Thyroid gland (tissue), 4 donors: ENCODE data around the gene ALLC.

Experiments used
- POLR2A ChIP-seq, 2 donors: fragments of 450-650 bp; IDR thresholded peaks; one replicate each; pipeline ENCODE4 v1.6.1; 2017; ENCODE audit warnings: antibody characterized with exemption in 2 of 2, mild to moderate bottlenecking in 2 of 2, moderate library complexity in 1 of 2
- TF ChIP-seq, protein P1 (sequence below), 6 experiments: fragments of 200-600 bp in 3 of 6; fragments of 450-650 bp in 3 of 6; sonication (generic) in 3 of 6; IDR thresholded peaks; one replicate each; pipeline ENCODE4 v1.5.1; 2016 to 2019; ENCODE audit warnings: antibody characterized with exemption in 6 of 6, mild to moderate bottlenecking in 2 of 6, inconsistent platforms in 1 of 6, moderate library complexity in 1 of 6

DNA sequence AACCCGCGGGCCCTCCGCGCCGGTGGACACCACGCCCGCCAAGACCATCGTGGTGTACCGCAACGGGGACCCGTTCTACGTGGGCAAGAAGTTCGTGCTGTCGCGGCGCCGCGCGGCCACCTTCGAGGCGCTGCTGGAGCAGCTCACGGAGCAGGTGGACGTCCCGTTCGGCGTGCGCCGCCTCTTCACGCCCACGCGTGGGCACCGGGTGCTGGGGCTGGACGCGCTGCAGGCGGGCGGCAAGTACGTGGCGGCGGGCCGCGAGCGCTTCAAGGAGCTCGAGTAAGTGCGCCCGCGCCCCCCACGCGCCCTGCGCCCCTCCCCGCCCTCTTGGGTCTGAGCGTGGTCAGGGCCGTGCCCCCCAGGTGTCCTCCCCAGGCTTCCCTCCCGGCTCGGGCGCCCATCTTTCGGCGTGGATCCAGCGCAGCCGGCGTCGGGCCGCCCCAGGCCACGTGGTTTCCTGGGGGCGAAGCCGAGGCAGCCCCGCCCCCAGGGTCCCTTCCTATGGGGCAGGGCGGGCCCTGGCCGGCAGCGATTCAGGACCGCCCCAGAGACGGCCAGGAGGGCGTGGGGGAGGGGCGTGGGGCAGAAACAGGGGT is 45.9 kb downstream of the ALLC start:
- TF ChIP-seq, protein P1, sequence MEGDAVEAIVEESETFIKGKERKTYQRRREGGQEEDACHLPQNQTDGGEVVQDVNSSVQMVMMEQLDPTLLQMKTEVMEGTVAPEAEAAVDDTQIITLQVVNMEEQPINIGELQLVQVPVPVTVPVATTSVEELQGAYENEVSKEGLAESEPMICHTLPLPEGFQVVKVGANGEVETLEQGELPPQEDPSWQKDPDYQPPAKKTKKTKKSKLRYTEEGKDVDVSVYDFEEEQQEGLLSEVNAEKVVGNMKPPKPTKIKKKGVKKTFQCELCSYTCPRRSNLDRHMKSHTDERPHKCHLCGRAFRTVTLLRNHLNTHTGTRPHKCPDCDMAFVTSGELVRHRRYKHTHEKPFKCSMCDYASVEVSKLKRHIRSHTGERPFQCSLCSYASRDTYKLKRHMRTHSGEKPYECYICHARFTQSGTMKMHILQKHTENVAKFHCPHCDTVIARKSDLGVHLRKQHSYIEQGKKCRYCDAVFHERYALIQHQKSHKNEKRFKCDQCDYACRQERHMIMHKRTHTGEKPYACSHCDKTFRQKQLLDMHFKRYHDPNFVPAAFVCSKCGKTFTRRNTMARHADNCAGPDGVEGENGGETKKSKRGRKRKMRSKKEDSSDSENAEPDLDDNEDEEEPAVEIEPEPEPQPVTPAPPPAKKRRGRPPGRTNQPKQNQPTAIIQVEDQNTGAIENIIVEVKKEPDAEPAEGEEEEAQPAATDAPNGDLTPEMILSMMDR (IDR thresholded peaks at IDR 0.05), result no peak
- TF ChIP-seq POLR2A (IDR thresholded peaks at IDR 0.05), result no peak
